Heart left ventricle (tissue), 16 donors: ENCODE measurements around the gene HCN2. TPM values are rescaled to one million over a fixed set of nuclear protein-coding genes. Genes with fewer than 3 reads are reported as not detected.

Experiments
- ATAC-seq, 4 donors: fragments of 200-7000 bp; cut with Tn5 transposase; one replicate each; pipeline ENCODE4 v1.9.1; 2020 to 2022; ENCODE audit warnings: moderate library complexity in 4 of 4, mild to moderate bottlenecking in 3 of 4, moderate number of reproducible peaks in 1 of 4
- DNase-seq, 5 donors: peaks; one replicate each; pipeline ENCODE4 v3.0.0-alpha.2; 2020
- H3K27ac ChIP-seq, 12 donors: fragments of 200-600 bp; sonication (generic) in 4 of 12; one replicate each; pipeline versions ENCODE4 v1.5.0 to v1.8.0; 2016 to 2022; ENCODE audit warnings: mild to moderate bottlenecking in 2 of 12
- H3K27me3 ChIP-seq, 9 donors: fragments of 200-600 bp; sonication (generic) in 2 of 9; one replicate each; pipeline versions ENCODE4 v1.5.1 to v1.8.0; 2016 to 2022; ENCODE audit warnings: mild to moderate bottlenecking in 3 of 9
- H3K36me3 ChIP-seq, 9 donors: fragments of 200-600 bp; sonication (generic) in 2 of 9; one replicate each; pipeline versions ENCODE4 v1.5.0 to v1.8.0; 2018 to 2022; ENCODE audit warnings: mild to moderate bottlenecking in 2 of 9
- H3K4me1 ChIP-seq, 12 donors: fragments of 200-600 bp; sonication (generic) in 4 of 12; one replicate each; pipeline versions ENCODE4 v1.5.0 to v1.8.0; 2016 to 2022; ENCODE audit warnings: mild to moderate bottlenecking in 3 of 12
- H3K4me3 ChIP-seq, 12 donors: fragments of 200-600 bp; sonication (generic) in 4 of 12; one replicate each; pipeline versions ENCODE4 v1.5.0 to v1.8.0; 2017 to 2022; ENCODE audit warnings: mild to moderate bottlenecking in 9 of 12, moderate library complexity in 4 of 12
- H3K9me3 ChIP-seq, 12 donors: fragments of 200-600 bp; sonication (generic) in 4 of 12; one replicate each; pipeline versions ENCODE4 v1.5.0 to v1.8.0; 2016 to 2022; ENCODE audit warnings: mild to moderate bottlenecking in 1 of 12
- CTCF ChIP-seq, 12 donors: fragments of 200-600 bp; sonication (generic) in 4 of 12; IDR thresholded peaks; one replicate each; pipeline versions ENCODE4 v1.5.0 to v1.8.0; 2018 to 2022; ENCODE audit warnings: antibody characterized with exemption in 12 of 12, mild to moderate bottlenecking in 5 of 12
- POLR2A ChIP-seq, 2 donors: fragments of 450-650 bp; IDR thresholded peaks; one replicate each; pipeline ENCODE4 v1.6.1; 2017; ENCODE audit warnings: antibody characterized with exemption in 2 of 2, mild to moderate bottlenecking in 2 of 2, moderate library complexity in 2 of 2
- WGBS, 4 donors: extraction: QIAGEN DNeasy Blood & Tissue Kit in 2 of 4; methylation state at CpG; one replicate each; pipeline versions ENCODE4 v1.1.5 to v1.1.7; 2013 to 2018; 5-methylcytosine and 5-hydroxymethylcytosine counted together
- intact Hi-C, 10 donors: fragments of 100-400 bp; cut with DNase I; formaldehyde crosslinking; loops; one replicate each; pipeline versions ENCODE4 v1.11.1 to v1.14.2; 2022
- polyA plus RNA-seq, 2 donors: library from polyadenylated mRNA; stranded (reverse); fragments of 200-250 nt; gene quantifications; one replicate each; pipeline ENCODE4 v1.2.3, GENCODE V29; 2013
- total RNA-seq, 9 donors: library from RNA; depleted of rRNA in 2 of 9; stranded (reverse); fragments of >200 nt in 2 of 9; fragmentation: NEBNext Ultra II Directional in 3 of 9; extraction: Animal tissue kit (Norgen Biotek cat#: 25700) in 3 of 9; gene quantifications; one replicate each; pipeline versions ENCODE4 v1.1.0 to v1.2.4, GENCODE V29; 2016 to 2023
- donor health status: ischemic (EF 13 %, LVEDD 7.1; RV severe dilation, severe dysfunction).
- donor health status: healthy with polysubstance abuse.
- donor health status: DM: no; HTN: yes; CAD: no.
- donor health status: DM: no; HTN: no; CAD: no.
- donor health status: ischemic (EF 25% LVEDD 6.9; RV normal size, moderate dysfunction).
- donor health status: ischemic (EF 25% LVEDD 5.7; RV mildly dilated, moderate dysfunction).
- donor health status: healthy.
- donor health status: DM: yes; HTN: yes; CAD: no.
- donor health status: ischemic (EF 35%, LVEDD 5.7; RV mildly dilated, moderate dysfunction).
- donor health status: nonischemic (EF 11% LVEDD 7.7; RV severe dilation, severe dysfunction).
- donor health status: DM: yes; HTN: yes; CAD: no.
- donor health status: PGD.
- donor health status: ischemic (EF 29% LVEDD 5.4; RV normal size, mild dysfunction).
- donor health status: nonischemic (EF 23%, LVEDD 6.1; RV moderate dilation, normal function).

The HCN2 gene
- total and polyA plus RNA-seq, 11 donors, result 4.1 to 27.4 (median 15.4) TPM

GRCh38 chr19:656751-657559, 67.3 kb downstream of the HCN2 start:
- H3K27me3 ChIP-seq, result no peaks in the 10 kb centered on the region
- H3K4me1 ChIP-seq, result peaks cover 20 to 65% (median 49%) of the 10 kb centered on the region in 12 donors
- peak in 1 of 5 donors; percentile 59 for DNase-seq
- 80 to 88% (median 84%) methylated on average over 38 to 43 of the region's 43 CpGs for WGBS, 4 donors
- H3K9me3 ChIP-seq, result no peaks in the 10 kb centered on the region
- no peak for ATAC-seq
- intact Hi-C loops, result loop anchor here in 1 of 10 donors (10.0 kb wide), 1 partner anchor 62 kb away; no protein-coding TSS in a partner anchor
- no peak overlapping the region for H3K4me3 ChIP-seq
- peaks cover 0 to 40% (median 18%) of the 10 kb centered on the region in 9 donors for H3K36me3 ChIP-seq
- H3K27ac ChIP-seq, result no peak overlapping the region
- TF ChIP-seq CTCF (IDR thresholded peaks at IDR 0.05), result no peak
- no peak for TF ChIP-seq POLR2A (IDR thresholded peaks at IDR 0.05)

GRCh38 chr19:657611-658010, 67.9 kb downstream of the HCN2 start:
- H3K36me3 ChIP-seq, result peaks cover 0 to 34% (median 13%) of the 10 kb centered on the region in 9 donors
- ATAC-seq (no peak), DNase-seq (peak in 1 of 5 donors; percentile 63)
- H3K9me3 ChIP-seq, result no peaks in the 10 kb centered on the region
- TF ChIP-seq CTCF (IDR thresholded peaks at IDR 0.05) (no peak), POLR2A (IDR thresholded peaks at IDR 0.05) (no peak)
- H3K4me1 ChIP-seq, result peaks cover 22 to 69% (median 51%) of the 10 kb centered on the region in 12 donors
- 77 to 90% (median 81%) methylated on average over 11 to 19 of the region's 19 CpGs for WGBS, 4 donors
- H3K27me3 ChIP-seq, result no peaks in the 10 kb centered on the region
- H3K4me3 ChIP-seq, result no peak overlapping the region
- no peak overlapping the region for H3K27ac ChIP-seq
- intact Hi-C loops, result loop anchor here in 1 of 10 donors (10.0 kb wide), 1 partner anchor 63 kb away; no protein-coding TSS in a partner anchor

DNA sequence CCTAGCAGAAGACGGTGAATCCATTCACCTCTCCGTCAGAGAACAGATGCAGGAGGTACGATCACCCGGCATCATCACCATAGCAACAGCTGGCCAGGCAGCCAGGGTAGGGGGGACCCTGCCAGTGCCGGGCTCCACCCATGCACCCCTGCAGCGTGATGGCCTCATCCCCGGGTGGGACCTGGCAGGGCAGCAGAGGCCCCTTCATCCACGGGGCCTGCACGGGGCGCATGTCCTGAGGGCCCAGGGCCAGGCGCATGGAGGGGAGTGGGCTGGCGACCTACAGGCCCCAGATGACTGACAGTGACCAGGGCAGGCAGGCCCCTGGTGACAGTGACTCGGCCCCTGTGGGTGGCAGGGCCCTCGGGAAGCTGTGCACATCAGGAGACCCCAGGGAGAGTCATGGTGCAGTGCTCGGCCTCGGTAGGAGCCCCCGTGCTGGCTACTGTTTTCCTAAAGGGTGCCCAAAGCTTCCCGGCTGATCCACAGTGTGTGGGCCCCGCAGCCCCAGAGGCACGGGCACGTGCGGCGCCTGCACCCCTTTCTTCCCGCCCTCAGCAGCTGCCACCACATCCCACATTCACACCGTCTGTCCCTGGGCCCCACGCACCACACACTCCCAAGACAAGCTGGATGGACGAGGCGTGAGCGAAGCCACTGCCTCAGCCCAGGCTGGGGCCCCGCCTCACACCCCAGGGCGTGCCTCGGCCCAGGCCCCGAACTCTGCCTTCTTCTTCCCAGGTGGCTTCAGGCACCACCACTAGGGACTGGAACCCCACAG, 68.6 kb downstream of the HCN2 start:
- H3K27me3 ChIP-seq, result no peaks in the 10 kb centered on the region
- TF ChIP-seq CTCF (IDR thresholded peaks at IDR 0.05) (no peak), POLR2A (IDR thresholded peaks at IDR 0.05) (no peak)
- H3K36me3 ChIP-seq, result peaks cover 0 to 27% (median 8%) of the 10 kb centered on the region in 9 donors
- DNase-seq, result peak in 1 of 5 donors; percentile 10
- ATAC-seq, result no peak
- intact Hi-C loops, result loop anchor here in 1 of 10 donors (10.0 kb wide), 1 partner anchor 63 kb away; no protein-coding TSS in a partner anchor
- 82 to 86% (median 84%) methylated on average over 18 to 33 of the region's 33 CpGs for WGBS, 4 donors
- H3K9me3 ChIP-seq, result no peaks in the 10 kb centered on the region
- peaks cover 22 to 69% (median 51%) of the 10 kb centered on the region in 12 donors for H3K4me1 ChIP-seq
- peak overlapping the region in 6 of 12 donors; percentile 22 to 99 (median 42) for H3K4me3 ChIP-seq
- peak overlapping the region in 11 of 12 donors; percentile 6 to 94 (median 81) for H3K27ac ChIP-seq
